T-helper 9 cell (primary cell): Measurements from ENCODE around the gene DOCK4.

ENCODE experiments used
- DNase-seq: peaks from one replicate; pipeline ENCODE4 v3.0.0-alpha.2; 2020

The DOCK4 gene

DNA sequence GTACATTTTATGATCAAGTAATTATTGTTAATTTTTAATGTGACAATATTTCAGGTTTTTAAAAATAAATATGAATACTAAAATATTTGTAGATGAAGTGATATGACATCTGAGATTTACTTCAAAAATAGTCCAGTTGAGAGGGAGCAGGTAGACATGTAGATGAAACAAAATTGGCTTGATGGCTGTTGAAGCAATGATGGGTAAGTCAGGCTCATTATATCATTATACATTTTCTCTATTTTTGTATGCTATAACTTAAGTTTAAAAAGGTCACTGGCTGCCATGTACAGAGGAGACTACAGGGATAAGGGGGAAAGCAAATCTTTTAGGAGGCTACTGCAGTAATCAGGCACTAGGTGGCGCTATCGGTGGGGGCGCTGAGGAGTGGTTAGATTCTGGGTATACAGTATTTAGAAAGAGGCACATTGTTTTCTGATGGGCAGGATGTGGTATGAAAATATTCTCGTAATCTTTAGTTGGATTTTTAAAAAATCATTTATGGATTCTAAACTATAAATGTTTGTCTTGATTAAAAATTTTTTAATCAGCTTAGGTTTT is 454.1 kb downstream of the DOCK4 start:
- DNase-seq = peak; percentile 51

DNA sequence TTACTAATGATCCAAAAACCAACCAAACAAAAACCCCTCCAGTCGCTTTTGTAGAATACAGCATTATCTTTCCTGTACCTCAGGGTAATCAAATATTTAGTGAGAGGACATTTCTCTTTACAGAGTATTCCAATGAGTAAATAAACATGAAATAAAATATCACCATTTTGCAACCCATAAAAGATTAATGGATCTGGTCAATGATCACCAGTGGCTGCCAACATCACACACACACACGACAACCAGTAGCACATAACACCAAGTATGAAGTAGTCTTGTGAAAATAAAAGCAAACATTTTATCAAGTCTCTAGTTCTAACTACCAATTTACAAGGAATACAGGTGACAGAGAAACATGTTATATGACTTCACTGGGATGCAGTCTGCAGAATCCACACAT is 455.3 kb downstream of the DOCK4 start:
- DNase-seq = no peak

DNA sequence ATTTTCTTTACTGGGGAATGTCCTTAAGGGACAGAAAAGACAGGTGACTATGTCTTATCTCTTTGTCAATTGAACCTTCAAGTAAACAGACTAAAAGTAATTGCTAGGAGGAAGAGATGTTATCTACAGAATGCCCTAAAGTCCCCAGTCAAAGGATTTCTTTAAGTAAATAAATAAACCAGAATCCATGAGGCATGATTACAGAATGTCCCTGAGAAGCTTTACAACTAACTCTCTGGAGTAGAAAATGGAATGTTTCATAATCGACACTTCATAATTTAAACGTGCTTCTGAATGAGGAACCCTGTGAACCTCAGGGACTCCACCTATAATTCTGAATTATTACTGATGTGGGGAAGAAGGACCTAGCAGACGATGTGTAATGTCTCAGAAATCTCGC is 456.0 kb downstream of the DOCK4 start:
- DNase-seq = no peak

DNA sequence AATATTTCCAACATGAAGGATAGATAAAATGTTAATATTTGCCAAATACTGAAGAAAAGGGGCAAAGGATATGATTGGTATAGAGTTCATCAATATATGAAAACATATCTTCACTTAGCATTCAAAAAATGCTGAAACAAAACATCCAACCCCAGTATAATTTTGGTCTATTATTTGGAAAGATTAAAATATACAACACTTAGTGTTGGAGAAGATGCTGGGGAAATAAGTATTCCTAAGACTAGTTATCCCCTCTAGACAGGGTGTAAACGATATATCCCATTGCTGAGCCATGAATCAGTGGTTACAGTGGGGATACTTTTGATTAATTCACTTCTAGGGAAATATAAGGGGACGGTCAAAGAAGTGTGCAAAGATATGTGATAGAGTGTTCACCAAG is 456.6 kb downstream of the DOCK4 start:
- DNase-seq = no peak

DNA sequence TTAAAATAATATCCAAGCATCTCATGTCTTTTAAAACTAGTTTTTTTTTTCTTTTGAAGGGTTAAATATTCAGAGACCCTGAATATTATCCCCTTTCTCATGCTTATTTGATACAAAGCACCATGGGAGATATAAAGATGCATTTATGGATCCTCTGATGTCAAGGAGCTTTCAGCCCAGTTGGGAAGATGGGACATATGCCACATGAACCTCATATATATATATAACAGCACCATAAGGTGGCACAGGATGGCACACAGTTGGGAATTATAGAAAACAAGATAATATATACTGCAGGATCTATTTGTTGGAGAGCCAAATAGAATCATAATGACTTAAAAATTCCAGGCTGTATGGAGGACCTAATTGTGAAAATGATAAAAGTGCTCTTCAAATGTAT is 458.5 kb downstream of the DOCK4 start:
- no peak for DNase-seq

DNA sequence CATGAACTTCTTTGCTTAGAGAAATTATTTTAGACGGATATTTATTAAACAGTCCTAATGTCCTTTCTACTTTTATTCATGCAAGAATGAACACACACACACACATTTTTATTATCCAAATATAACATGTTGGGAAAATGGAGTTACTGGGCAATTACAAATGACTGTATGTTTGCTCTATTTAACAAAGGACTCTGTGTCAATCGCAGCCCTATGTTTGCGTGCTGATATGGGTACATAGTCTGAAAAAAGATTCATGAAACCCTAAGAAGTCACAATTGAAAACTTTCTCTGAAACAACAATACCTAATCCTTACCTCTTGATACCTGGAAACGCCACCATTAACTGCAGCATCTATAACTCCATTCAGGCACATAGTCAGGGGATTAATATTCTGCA is 459.2 kb downstream of the DOCK4 start:
- DNase-seq = no peak

DNA sequence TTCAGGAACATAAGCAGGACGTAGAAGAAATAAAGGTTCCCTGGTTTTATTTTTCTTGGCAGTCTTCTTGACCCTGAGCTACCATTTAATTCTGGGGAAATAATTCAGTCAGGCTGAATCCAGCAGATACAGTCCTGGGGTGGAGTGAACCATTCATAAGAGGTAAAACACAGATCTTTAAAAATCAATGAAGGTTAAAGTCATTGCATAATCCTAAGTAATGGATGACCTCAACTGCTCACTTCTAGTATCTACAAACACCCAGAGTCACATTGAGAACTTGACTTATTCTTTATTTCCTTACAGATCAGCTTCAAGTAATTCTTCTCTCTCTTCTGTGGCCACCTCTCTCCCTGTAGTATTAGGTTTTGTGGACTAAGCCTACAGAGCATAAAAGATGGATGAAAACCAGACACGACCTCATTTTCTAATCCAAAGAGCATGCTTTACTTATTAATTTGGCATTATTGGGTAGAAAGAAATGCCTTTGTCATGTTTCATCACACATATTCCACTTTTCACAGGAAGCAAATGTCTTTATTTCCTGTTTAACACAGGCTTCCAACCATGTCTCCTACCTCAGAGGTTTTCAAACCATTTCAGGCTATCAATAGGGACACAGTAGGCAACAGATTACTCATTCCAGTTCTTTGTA is 461.6 kb downstream of the DOCK4 start:
- DNase-seq = no peak

DNA sequence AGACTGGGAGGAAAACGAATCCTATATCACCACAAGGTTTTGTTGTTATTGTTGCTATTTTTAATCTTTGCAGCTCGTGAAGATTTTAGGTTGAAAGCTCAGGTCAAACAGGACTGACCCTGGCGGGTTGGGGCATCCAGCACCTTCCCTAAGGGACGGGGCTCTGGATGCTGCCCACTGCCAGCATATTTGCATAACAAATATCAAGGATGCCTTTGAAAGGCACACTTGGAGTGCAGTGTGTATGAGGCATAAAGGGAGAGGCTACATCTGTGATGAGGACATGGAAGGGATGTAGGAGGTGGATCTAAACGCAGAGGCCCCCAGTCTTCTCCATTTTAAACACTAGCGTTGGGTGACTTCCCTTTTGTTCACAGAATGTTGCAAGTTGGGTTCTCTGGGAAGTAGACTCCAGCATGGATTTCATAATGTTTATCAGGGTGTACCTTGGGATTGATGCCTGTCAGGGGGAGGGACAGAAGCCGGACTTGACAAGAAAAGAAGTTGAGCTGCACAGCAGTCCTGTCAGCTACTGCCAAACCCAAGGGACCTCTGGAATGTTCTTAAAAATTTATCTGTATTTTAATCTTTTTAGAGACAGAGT is 462.9 kb downstream of the DOCK4 start:
- DNase-seq = no peak

DNA sequence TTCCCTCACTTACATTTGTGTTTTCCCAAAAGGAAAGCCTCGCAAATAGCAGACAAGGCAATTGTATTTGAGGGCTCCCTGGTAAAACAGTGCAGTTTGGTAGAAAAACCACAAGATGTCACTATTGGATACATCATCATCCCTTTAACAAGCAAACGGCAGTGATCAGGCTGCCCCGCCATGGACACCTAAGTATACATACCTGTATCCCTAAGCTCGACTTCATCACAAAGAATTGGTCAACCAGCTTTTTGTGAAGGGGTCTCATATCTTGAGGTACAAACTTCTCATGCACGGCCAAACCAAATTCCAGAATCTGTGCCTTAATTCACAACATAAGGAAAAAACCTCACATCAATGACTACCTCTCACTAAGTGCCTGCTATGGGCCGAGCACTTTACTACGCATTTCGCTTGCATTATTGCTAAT is 464.4 kb downstream of the DOCK4 start:
- DNase-seq = peak; percentile 8

DNA sequence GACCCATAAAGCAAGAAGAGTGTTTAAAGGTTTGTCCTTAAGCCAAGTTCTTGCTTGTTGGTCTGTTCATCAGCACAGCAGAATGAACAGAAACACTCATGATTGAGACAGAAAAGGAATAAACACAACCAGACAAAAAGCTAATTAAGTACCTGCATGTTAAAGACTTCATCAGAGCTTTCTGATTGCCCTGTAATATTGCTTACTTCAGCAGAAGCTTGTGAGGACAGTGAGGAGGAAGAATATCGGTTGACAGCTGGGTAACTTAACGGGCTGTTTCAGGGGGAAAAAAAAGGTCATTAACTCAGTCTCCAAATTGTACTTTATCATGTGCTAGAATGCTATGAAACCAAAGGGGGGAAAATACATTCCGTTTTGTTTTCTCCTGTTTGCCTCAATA is 465.3 kb downstream of the DOCK4 start:
- no peak for DNase-seq

DNA sequence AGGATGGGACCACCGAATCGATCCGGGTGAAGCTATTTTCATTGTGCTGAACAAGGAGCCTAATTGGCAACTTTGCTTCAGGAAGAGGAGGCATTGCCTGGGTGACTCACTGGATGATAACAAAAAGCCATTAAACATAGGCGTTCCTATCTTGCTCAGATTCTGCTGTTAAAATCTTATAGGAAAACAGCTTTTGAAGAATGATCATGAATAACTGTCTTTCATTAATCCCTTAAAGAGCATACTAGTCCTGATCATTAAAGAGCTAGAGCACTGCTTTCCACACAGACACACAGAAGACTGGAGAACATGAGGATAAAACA is 469.7 kb downstream of the DOCK4 start:
- DNase-seq = no peak

DNA sequence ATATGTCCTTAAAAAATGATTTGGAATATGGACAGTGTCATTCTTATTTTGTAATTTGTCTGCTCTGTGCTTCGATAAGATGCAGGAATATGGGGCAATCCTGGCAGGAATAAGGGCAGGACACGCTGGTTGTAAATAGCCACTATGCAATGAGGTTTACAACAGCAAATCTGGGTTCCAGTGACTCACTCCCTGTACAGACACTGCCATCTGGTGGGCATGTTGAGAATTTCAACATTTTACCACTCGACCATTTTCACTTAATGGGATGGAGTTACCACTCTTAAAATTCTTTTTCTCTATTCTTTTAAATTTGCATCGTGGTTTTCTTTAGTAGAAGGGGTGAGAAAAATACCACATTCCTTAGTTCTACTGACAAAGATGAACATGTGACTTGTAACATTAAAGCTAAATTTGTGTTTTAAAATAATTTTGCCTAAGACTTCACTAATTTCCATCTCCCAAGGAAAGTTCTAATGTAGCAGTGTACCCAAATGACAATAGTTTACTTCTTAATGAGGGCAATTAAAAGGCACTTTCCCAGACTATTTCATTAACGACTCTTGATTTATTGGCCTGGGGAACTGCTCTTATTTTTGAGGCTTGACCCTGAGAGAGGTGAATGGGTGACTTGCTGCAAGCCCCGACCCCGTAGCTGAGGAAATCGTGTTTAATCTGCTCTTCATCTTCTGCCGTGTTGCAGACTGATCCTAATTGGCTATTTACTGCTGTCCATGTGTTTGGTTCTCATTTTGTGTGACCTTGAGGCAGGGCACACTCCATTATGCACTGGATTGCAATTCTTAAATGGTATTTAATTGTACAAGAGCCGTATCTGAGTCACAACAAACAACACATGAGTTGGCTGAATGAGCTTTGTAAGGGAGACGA is 470.3 kb downstream of the DOCK4 start:
- DNase-seq = peak; percentile 34

DNA sequence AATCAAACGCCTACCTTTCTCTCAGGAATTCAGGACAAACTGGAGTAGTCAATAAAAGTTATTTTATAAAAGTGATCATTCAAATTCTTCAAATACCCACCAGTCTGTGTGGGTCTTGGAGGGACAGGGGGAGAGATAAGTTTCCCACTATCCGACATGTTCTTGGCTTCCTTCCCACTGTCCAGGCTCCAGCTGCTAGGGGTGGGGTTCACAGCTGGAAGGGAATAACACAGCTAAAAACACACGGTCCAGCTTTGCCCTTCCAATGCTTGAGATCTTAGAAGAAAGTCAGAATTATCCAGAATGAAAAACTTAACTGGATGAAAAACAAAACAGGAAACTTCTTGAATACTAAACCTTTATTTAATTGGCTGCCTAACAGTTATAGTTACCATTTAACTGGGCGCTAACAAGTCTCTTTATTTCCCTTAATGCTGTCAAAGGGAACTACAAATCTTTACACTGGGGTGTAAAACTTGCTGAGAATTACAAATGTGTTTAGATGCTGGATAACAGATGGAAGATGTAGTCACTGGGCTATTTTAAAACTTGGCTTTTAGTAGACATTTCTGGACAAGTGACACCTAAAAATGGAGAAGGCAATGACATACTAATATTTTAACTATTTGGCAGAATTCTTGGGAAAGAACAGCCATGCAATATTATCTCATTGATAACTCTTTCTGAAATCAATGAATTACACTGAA is 471.1 kb downstream of the DOCK4 start:
- DNase-seq = no peak

DNA sequence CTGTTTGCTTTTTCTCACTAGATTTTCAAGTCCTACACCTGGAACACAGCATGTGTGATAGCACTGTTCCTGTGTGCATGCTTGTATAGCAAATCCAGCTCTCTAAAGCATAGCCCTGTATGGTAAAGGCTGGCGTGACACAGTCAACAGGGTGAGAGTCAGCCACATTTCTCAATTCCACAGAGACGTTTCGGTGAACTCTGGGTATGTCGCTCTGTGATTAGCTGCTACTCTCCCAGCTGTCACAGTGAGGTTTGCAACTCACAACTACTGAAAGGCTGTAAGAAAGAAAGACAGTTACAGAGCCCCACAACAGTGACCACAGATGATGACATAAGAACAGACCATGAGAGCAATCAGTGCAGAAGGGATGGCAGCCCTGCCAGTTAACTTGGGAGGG is 473.3 kb downstream of the DOCK4 start:
- no peak for DNase-seq

DNA sequence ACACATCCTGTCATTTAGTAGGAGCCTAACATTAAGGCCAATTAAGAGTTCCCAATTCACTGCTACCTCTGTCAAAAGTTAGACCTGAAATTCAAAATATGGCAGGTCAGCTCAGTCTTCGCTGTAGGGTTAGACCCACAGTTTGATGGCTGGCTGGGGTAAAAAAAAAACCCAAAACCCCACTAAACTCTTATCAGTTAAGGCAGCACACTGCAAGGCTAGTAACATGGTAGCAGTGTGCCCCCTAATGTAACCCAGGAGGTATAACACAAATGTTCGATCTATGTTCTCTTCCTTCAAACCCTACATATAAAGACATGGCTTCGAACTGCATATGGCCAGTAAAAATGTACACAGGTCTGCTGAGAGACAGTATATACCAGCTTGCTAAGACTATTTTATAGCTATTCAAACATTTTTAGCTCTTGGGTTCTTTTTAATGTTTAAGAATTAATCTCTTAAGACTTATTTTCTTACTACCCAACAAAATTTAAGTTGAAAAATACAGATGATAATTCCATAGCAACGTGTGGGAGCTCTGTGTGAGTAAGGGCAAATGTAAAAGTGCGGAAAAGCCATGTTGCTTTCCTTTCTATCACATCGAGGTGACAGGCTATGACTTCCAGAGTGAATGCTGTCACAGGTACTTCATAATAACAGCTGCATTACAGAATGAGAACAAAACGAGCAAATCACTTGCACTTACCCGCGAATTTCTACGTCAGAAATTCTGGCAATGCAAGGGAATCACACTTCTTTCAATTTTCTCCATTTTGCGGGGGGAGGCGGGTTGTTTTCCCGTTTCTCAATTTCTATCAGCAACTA is 475.5 kb downstream of the DOCK4 start:
- no peak for DNase-seq

DNA sequence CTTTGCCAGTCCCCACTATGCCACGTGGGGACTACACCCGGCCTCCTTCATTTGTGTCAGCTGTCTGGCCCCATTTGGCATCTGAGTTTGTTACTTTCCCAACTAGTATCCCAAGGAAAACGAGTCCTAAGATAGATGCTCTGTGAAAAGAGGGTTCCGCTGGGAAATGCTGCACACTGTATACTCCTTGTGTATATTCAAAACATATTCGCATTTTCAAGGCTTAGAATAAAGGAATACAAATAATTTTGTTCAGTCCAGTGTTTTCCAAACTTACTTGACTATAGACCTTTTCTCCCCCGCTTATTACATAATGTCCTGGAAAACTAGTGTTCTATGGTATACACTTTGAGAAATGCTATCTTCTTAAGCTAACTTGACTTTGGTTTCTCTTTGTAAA is 476.1 kb downstream of the DOCK4 start:
- DNase-seq = no peak

DNA sequence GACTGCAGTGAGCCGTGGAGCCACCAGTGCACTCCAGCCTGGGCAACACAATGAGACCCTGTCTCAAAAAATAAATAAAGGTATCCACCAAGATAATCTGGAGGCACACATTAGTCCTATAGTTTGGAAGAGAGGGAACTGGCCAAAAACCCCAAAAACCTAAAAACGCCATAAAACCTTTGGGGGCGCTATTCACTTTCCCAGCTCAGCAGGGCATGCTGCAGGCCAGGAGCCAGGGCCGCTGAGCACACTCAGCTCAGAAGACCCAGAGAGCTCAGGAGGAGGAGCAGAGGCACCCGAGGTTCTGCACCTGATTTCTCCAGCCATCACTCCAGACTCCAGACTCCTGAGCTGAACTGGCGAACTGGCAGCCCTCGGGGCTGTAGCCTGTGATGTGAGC is 476.7 kb downstream of the DOCK4 start:
- DNase-seq = no peak

DNA sequence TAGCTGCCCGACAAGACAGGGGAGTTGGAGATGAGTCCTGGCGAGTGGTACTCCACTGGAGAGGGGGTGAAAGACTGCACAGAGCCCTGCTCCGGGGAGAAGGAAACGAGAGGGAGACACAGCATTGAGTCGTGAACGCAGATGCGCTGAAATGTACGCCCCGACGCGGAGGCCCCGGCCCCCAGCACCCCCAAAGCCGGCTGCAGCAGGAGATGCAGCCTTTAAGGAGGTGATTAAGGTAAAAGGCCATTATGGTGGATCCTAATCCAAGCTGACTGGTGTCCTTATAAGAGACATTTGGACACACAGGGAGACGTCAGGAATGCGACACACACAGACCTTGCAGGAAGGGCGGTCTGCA is 477.6 kb downstream of the DOCK4 start:
- DNase-seq = no peak

DNA sequence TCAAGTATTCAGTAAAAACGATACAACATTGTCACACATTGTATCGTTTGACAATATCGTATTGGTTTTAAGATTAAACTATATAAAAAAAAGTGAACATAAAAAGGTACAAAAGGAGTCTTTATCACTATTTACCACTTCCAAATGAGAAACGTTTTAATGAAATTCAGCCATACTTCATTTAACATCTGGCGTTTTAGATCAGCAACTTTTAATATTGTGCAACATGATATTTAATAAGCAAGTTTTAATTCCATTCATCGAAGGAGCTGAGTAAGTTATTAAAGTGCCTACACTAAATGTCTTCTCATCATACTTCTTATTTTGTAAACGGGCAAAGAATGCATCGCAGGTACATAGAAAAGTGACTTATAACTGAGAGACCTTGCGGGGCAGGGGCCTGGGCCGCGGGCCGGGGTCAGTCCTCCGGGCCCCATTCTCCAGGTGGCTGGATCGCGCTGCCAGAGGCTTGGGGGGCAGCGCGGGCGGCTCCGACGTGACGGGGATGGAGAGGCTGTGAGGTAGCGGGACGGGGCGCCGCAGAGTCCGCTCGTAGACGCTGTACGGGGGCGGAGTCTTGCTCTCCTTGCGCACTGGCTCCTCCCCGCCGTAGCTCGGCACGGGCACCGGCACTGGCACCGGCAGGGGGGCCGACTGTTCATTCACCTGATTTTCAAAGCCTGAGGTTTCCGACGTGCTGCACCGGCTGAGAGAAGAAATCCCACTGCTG is 478.1 kb downstream of the DOCK4 start:
- DNase-seq = no peak

DNA sequence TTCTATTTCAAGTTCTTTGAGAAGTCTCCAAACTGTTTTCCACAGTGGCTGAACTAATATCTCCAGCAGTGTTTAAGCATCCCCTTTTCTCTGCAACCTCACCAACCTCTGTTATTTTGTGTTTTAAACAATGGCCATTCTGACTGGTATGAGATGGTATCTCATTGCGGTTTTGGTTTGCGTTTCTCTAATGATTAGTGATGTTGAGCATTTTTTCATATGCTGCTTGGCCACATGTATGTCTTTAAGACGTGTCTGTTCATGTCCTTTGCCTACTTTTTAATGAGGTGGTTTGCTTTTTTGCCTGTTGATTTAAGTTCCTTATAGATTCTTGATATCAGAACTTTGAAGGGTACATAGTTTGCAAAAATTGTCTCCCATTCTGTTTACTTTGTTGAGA is 487.3 kb downstream of the DOCK4 start:
- DNase-seq = no peak

DNA sequence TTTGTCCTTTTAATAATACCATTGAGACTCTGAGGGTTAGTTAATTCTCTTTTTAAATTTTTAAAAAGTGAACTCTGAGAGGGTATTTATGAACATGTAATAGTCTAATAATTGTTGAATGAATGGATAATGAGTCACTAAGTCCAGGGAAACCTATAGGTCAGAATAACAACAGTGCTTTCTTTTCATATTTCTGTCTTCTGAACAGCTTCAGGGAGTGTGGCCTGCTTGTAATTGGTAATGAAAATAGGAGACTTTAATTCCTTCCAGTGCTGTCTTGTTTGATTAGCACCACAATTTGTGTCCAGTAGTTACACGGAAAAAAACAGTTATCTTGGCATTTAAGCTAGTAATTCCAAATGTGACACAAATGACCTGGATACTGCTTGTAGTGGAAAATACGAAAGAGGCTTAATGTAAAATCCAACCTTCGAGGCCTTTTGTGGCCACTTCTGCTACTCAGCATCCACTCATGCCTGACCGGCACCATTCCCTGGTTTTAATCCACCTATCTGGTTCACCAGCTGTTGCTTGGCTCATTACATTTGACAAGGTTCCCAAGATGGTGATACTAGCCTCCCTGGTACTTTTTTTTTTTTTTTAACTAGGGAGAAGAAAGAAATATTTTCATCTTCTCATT is 494.7 kb downstream of the DOCK4 start:
- no peak for DNase-seq
